ENCODE data around the gene MYZAP. TPM values are rescaled to one million over a fixed set of nuclear protein-coding genes. Genes with fewer than 3 reads are reported as not detected.

The MYZAP gene
- total RNA-seq, 1 experiment from 2014 or later: 1.1 TPM

DNA sequence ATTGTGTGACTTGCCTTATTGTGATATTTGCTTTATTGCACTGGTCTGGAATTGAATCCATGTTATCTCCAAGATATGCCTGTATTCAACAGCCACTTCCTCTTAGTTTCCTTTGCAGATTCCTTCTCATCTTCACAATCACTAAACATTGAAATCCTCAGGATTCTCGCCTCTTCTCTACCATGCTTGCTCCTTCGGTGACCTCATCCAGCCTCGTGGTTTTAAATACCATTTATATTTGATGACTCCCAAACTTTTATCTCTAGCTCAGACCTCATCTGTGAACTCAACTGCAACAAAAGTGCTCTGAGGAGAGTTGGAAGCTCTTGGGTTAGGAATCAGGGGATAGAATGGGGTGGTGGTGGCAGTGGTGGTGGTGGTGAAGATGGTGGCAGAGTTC lies 134.7 kb downstream of the MYZAP start:
- in situ Hi-C loops (cut with HindIII; ENCODE audit: low pct_unique_long_range_greater_than_20kb, low sequenced_read_pairs): no loop called here
- CTCF ChIA-PET: no interaction called here
- intact Hi-C loops (cut with micrococcal nuclease; ENCODE audit: unreplicated experiment): no loop called here

DNA sequence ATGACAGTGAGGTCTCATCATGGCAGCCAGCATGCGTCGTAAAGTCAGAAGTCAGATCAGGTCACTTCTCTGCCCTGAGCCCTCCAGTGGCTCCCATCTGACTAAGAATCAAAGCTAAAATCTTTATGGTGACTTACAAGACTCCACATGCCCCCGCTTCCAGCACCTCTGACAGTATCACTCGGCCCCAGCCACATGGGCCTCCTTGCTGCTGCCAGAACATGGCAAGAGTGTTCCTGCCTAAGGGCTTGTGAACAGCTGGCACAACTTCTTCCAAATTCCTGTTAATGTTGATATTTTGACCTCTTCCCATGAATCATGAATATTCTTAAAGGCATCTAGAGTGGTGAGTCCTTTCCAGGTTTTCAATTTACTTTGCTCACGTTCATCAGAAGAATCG lies 135.3 kb downstream of the MYZAP start:
- H3K36me3 ChIP-seq (ENCODE audit: control insufficient read depth, insufficient read depth, low read length): no peaks in the 10 kb centered on the region
- H3K27ac ChIP-seq (ENCODE audit: low read length): no peak overlapping the region
- H3K9me3 ChIP-seq (ENCODE audit: control insufficient read depth, insufficient read depth, low read depth, low read length): no peaks in the 10 kb centered on the region
- H3K4me1 ChIP-seq (ENCODE audit: control insufficient read depth, insufficient read depth, low read length): no peaks in the 10 kb centered on the region
- intact Hi-C loops (cut with micrococcal nuclease; ENCODE audit: unreplicated experiment) (no loop called here), in situ Hi-C loops (cut with HindIII; ENCODE audit: low pct_unique_long_range_greater_than_20kb, low sequenced_read_pairs) (no loop called here)
- DNase-seq (ENCODE audit: low read depth, low spot score): no peak
- H3K4me3 ChIP-seq (ENCODE audit: low read depth in 2 of 2, low read length in 2 of 2): no peak overlapping the region
- ChIA-PET POLR2A (no interaction called here), CTCF (no interaction called here)
- TF ChIP-seq, protein P1, sequence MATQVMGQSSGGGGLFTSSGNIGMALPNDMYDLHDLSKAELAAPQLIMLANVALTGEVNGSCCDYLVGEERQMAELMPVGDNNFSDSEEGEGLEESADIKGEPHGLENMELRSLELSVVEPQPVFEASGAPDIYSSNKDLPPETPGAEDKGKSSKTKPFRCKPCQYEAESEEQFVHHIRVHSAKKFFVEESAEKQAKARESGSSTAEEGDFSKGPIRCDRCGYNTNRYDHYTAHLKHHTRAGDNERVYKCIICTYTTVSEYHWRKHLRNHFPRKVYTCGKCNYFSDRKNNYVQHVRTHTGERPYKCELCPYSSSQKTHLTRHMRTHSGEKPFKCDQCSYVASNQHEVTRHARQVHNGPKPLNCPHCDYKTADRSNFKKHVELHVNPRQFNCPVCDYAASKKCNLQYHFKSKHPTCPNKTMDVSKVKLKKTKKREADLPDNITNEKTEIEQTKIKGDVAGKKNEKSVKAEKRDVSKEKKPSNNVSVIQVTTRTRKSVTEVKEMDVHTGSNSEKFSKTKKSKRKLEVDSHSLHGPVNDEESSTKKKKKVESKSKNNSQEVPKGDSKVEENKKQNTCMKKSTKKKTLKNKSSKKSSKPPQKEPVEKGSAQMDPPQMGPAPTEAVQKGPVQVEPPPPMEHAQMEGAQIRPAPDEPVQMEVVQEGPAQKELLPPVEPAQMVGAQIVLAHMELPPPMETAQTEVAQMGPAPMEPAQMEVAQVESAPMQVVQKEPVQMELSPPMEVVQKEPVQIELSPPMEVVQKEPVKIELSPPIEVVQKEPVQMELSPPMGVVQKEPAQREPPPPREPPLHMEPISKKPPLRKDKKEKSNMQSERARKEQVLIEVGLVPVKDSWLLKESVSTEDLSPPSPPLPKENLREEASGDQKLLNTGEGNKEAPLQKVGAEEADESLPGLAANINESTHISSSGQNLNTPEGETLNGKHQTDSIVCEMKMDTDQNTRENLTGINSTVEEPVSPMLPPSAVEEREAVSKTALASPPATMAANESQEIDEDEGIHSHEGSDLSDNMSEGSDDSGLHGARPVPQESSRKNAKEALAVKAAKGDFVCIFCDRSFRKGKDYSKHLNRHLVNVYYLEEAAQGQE (IDR thresholded peaks at IDR 0.05; ENCODE audit: insufficient read depth in 1 of 2, low read depth in 2 of 2, low read length in 1 of 2): no peak
- TF ChIP-seq TCF7L2 (IDR thresholded peaks at IDR 0.05; ENCODE audit: low read depth, low read length): no peak
- TF ChIP-seq POLR2AphosphoS5 (IDR thresholded peaks at IDR 0.05; ENCODE audit: low read depth, low read length): no peak
- TF ChIP-seq, protein P2, sequence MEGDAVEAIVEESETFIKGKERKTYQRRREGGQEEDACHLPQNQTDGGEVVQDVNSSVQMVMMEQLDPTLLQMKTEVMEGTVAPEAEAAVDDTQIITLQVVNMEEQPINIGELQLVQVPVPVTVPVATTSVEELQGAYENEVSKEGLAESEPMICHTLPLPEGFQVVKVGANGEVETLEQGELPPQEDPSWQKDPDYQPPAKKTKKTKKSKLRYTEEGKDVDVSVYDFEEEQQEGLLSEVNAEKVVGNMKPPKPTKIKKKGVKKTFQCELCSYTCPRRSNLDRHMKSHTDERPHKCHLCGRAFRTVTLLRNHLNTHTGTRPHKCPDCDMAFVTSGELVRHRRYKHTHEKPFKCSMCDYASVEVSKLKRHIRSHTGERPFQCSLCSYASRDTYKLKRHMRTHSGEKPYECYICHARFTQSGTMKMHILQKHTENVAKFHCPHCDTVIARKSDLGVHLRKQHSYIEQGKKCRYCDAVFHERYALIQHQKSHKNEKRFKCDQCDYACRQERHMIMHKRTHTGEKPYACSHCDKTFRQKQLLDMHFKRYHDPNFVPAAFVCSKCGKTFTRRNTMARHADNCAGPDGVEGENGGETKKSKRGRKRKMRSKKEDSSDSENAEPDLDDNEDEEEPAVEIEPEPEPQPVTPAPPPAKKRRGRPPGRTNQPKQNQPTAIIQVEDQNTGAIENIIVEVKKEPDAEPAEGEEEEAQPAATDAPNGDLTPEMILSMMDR (IDR thresholded peaks at IDR 0.05): no peak
- no peak for TF ChIP-seq SIN3A (IDR thresholded peaks at IDR 0.05; ENCODE audit: borderline replicate concordance, insufficient read depth, low read depth, low read length)
- no peak for ATAC-seq
- H3K27me3 ChIP-seq (ENCODE audit: control insufficient read depth, insufficient read depth, low read length): no peaks in the 10 kb centered on the region
- no TSS peak for BruUV-seq (replicated peaks)

More for the DNA sequence above, 134.7 kb downstream of the MYZAP start:
- POLR2A ChIA-PET: no interaction called here
- DNase-seq (ENCODE audit: low read depth, low spot score) (no peak), ATAC-seq (no peak)
- no peak overlapping the region for H3K27ac ChIP-seq (ENCODE audit: low read length)
- H3K36me3 ChIP-seq (ENCODE audit: control insufficient read depth, insufficient read depth, low read length): no peaks in the 10 kb centered on the region
- BruUV-seq (replicated peaks): no TSS peak
- TF ChIP-seq, protein P2 (IDR thresholded peaks at IDR 0.05): no peak
- TF ChIP-seq, protein P1 (IDR thresholded peaks at IDR 0.05; ENCODE audit: insufficient read depth in 1 of 2, low read depth in 2 of 2, low read length in 1 of 2): no peak
- TF ChIP-seq POLR2AphosphoS5 (IDR thresholded peaks at IDR 0.05; ENCODE audit: low read depth, low read length): no peak
- no peak for TF ChIP-seq SIN3A (IDR thresholded peaks at IDR 0.05; ENCODE audit: borderline replicate concordance, insufficient read depth, low read depth, low read length)
- no peak for TF ChIP-seq TCF7L2 (IDR thresholded peaks at IDR 0.05; ENCODE audit: low read depth, low read length)
- H3K9me3 ChIP-seq (ENCODE audit: control insufficient read depth, insufficient read depth, low read depth, low read length): no peaks in the 10 kb centered on the region
- H3K4me3 ChIP-seq (ENCODE audit: low read depth in 2 of 2, low read length in 2 of 2): no peak overlapping the region
- no peaks in the 10 kb centered on the region for H3K27me3 ChIP-seq (ENCODE audit: control insufficient read depth, insufficient read depth, low read length)
- H3K4me1 ChIP-seq (ENCODE audit: control insufficient read depth, insufficient read depth, low read length): no peaks in the 10 kb centered on the region
